IMR-90 (cell line): Measurements from ENCODE around the gene CCDC88B. TPM values are rescaled to one million over a fixed set of nuclear protein-coding genes. Genes with fewer than 3 reads are reported as not detected.

Experiments used
- ATAC-seq: fragments of 200-7000 bp; cut with Tn5 transposase; 2 replicates; pipeline ENCODE4 v1.9.1; 2020; ENCODE audit warnings: low read depth, mild to moderate bottlenecking, moderate library complexity
- BruUV-seq: library from RNA; stranded (reverse); fragments of 400-500 nt; replicated peaks from 2 replicates; lab custom pipeline; 2021; lab: Mats Ljungman, UMichigan
- CTCF ChIA-PET: fragments of 300-600 bp; formaldehyde crosslinking; extraction: SDS; loops from one replicate; lab custom pipeline; 2021; ENCODE audit warnings: antibody characterized with exemption; lab: Yijun Ruan, JAX
- POLR2A ChIA-PET: fragments of 300-600 bp; sonication (Branson Sonifier 250); formaldehyde crosslinking; loops from one replicate; lab custom pipeline; 2022; ENCODE audit warnings: antibody characterized with exemption; ENCODE audit not compliant: unreplicated experiment; lab: Charles Lee
- DNase-seq: peaks from one replicate; pipeline ENCODE4 v3.0.0; 2013
- H2AFZ ChIP-seq: replicated peaks from 2 replicates; pipeline ENCODE3; 2013; ENCODE audit warnings: low read length, mild to moderate bottlenecking; ENCODE audit not compliant: poor library complexity
- H2AK5ac ChIP-seq: 2 replicates; pipeline ENCODE4 v1.6.1; 2013; ENCODE audit warnings: low read depth, low read length, inconsistent platforms
- H2AK9ac ChIP-seq: replicated peaks from 2 replicates; pipeline ENCODE3; 2013; ENCODE audit warnings: mild to moderate bottlenecking, low read depth, low read length, moderate library complexity; ENCODE audit not compliant: poor library complexity
- H2BK120ac ChIP-seq: 2 replicates; pipeline ENCODE4 v1.6.1; 2013; ENCODE audit warnings: low read depth, low read length, inconsistent platforms
- H2BK15ac ChIP-seq: 3 replicates; pipeline ENCODE4 v1.6.1; 2013; ENCODE audit warnings: low read depth, low read length, inconsistent platforms
- H2BK20ac ChIP-seq: 2 replicates; pipeline ENCODE4 v1.6.1; 2013; ENCODE audit warnings: low read depth, mild to moderate bottlenecking, inconsistent platforms, low read length, moderate library complexity
- H2BK5ac ChIP-seq: 2 replicates; pipeline ENCODE4 v1.6.1; 2013; ENCODE audit warnings: mild to moderate bottlenecking, low read depth, low read length, inconsistent platforms; ENCODE audit not compliant: poor library complexity, severe bottlenecking
- H3K14ac ChIP-seq: replicated peaks from 2 replicates; pipeline ENCODE4 v1.6.1; 2013; ENCODE audit warnings: low read depth, low read length, inconsistent platforms
- H3K18ac ChIP-seq: 2 replicates; pipeline ENCODE4 v1.6.1; 2013; ENCODE audit warnings: low read depth, low read length, control low read depth
- H3K23ac ChIP-seq: 2 replicates; pipeline ENCODE4 v1.6.1; 2013; ENCODE audit warnings: low read depth, low read length, inconsistent platforms
- H3K27ac ChIP-seq: 2 replicates; pipeline ENCODE4 v1.5.1; 2013; ENCODE audit warnings: mild to moderate bottlenecking, control low read depth, low read length; ENCODE audit not compliant: insufficient read depth
- H3K27me3 ChIP-seq: 2 replicates; pipeline ENCODE4 v1.6.1; 2013; ENCODE audit warnings: low read length; ENCODE audit not compliant: control insufficient read depth, insufficient read depth
- H3K36me3 ChIP-seq: 2 replicates; pipeline ENCODE4 v1.6.1; 2013; ENCODE audit warnings: low read length, mixed read lengths; ENCODE audit not compliant: control insufficient read depth, insufficient read depth
- H3K4ac ChIP-seq: 2 replicates; pipeline ENCODE4 v1.6.1; 2013; ENCODE audit warnings: low read depth, low read length, inconsistent platforms
- H3K4me1 ChIP-seq: 2 replicates; pipeline ENCODE4 v1.6.1; 2013; ENCODE audit warnings: low read length, mixed read lengths; ENCODE audit not compliant: control insufficient read depth, insufficient read depth
- H3K4me2 ChIP-seq: 2 replicates; pipeline ENCODE4 v1.6.1; 2013; ENCODE audit warnings: low read depth, mild to moderate bottlenecking, control low read depth, low read length, moderate library complexity
- H3K4me3 ChIP-seq: 2 replicates; pipeline ENCODE4 v1.5.1; 2013; ENCODE audit warnings: low read depth, mild to moderate bottlenecking, control low read depth, low read length, moderate library complexity; ENCODE audit not compliant: insufficient read depth
- H3K56ac ChIP-seq: 2 replicates; pipeline ENCODE4 v1.6.1; 2013; ENCODE audit warnings: low read length, inconsistent platforms; ENCODE audit not compliant: insufficient read depth; ENCODE audit errors: extremely low read depth
- H3K79me1 ChIP-seq, 2 experiments: 2 replicates each; pipeline ENCODE4 v1.6.1; 2013; ENCODE audit warnings: low read length in 2 of 2, inconsistent platforms in 1 of 2, low read depth in 1 of 2
- H3K9ac ChIP-seq: 2 replicates; pipeline ENCODE4 v1.6.1; 2013; ENCODE audit warnings: low read depth, low read length, control low read depth
- H3K9me1 ChIP-seq: 2 replicates; pipeline ENCODE4 v1.6.1; 2013; ENCODE audit warnings: low read length, inconsistent platforms; ENCODE audit not compliant: insufficient read depth
- H3K9me3 ChIP-seq: 2 replicates; pipeline ENCODE4 v1.6.1; 2013; ENCODE audit warnings: low read length; ENCODE audit not compliant: control insufficient read depth, insufficient read depth
- H4K20me1 ChIP-seq: 2 replicates; pipeline ENCODE4 v1.6.1; 2013; ENCODE audit warnings: low read length, inconsistent platforms; ENCODE audit not compliant: insufficient read depth
- H4K5ac ChIP-seq: 2 replicates; pipeline ENCODE4 v1.6.1; 2013; ENCODE audit warnings: mild to moderate bottlenecking, low read depth, low read length, control low read depth
- H4K8ac ChIP-seq, 2 experiments: 2 replicates each; pipeline ENCODE4 v1.6.1; 2013; ENCODE audit warnings: low read depth in 2 of 2, low read length in 2 of 2, control low read depth in 1 of 2, inconsistent platforms in 1 of 2
- H4K91ac ChIP-seq: 2 replicates; pipeline ENCODE4 v1.6.1; 2013; ENCODE audit warnings: low read depth, low read length, inconsistent platforms; ENCODE audit not compliant: insufficient read depth
- BHLHE40 ChIP-seq: fragments of 150-350 bp; IDR thresholded peaks from 2 replicates; pipeline ENCODE4 v1.6.1; 2016; ENCODE audit warnings: mild to moderate bottlenecking, low read depth, low read length
- MAFK ChIP-seq: IDR thresholded peaks from 2 replicates; pipeline ENCODE4 v1.6.1; 2012; ENCODE audit warnings: low read depth, low read length, improper control_type of control experiment
- MAZ ChIP-seq: IDR thresholded peaks from 2 replicates; pipeline ENCODE4 v1.6.1; 2012; ENCODE audit warnings: low read depth, mild to moderate bottlenecking, low read length, improper control_type of control experiment, moderate library complexity, borderline replicate concordance
- NFE2L2 ChIP-seq: fragments of 150-350 bp; IDR thresholded peaks from 2 replicates; pipeline ENCODE4 v1.6.1; 2016; ENCODE audit warnings: low read depth, mild to moderate bottlenecking, low read length
- POLR2A ChIP-seq: IDR thresholded peaks from 2 replicates; pipeline ENCODE4 v1.6.1; 2012; ENCODE audit warnings: mild to moderate bottlenecking, low read depth, low read length
- RAD21 ChIP-seq: IDR thresholded peaks from 2 replicates; pipeline ENCODE4 v1.6.1; 2012; ENCODE audit warnings: low read length, improper control_type of control experiment
- RFX5 ChIP-seq: IDR thresholded peaks from 2 replicates; pipeline ENCODE4 v1.8.0; 2012; ENCODE audit warnings: low read depth, mild to moderate bottlenecking, low read length, moderate library complexity
- WGBS, 2 experiments: methylation state at CpG; one replicate each; pipeline versions ENCODE4 v1.1.5 to v1.1.7; 2013; ENCODE audit warnings: missing lambda C conversion rate in 2 of 2; ENCODE audit not compliant: insufficient read length in 1 of 2; ENCODE audit errors: extremely low coverage in 2 of 2; 5-methylcytosine and 5-hydroxymethylcytosine counted together
- dilution Hi-C: fragments of 300-500 bp; cut with HindIII; formaldehyde crosslinking; loops from one replicate; pipeline ENCODE4 v1.14.3; 2018; ENCODE audit warnings: low sequenced_read_pairs; ENCODE audit not compliant: unreplicated experiment
- in situ Hi-C: fragments of 300-500 bp; cut with MboI; formaldehyde crosslinking; loops from 3 replicates; pipeline ENCODE4 v1.14.3; 2019; ENCODE audit warnings: low sequenced_read_pairs, inconsistent platforms, mixed read lengths
- intact Hi-C: fragments of 100-400 bp; cut with micrococcal nuclease; formaldehyde crosslinking; loops from 2 replicates; pipeline ENCODE4 v1.10.0; 2022
- polyA plus RNA-seq, 3 experiments: library from polyadenylated mRNA; depleted of rRNA; stranded (reverse); fragments of >200 nt; gene quantifications; 2 replicates each; pipeline ENCODE4 v1.2.3, GENCODE V29; 2012; ENCODE audit warnings: low replicate concordance in 1 of 3
- total RNA-seq: library from RNA; depleted of rRNA; stranded (reverse); fragments of >200 nt; gene quantifications from 2 replicates; pipeline ENCODE4 v1.2.3, GENCODE V29; 2012

The CCDC88B gene
- total and polyA plus RNA-seq, 2 of the 4 experiments (the other 2 are of a cell fraction), result 1.3 to 2.5 TPM

DNA sequence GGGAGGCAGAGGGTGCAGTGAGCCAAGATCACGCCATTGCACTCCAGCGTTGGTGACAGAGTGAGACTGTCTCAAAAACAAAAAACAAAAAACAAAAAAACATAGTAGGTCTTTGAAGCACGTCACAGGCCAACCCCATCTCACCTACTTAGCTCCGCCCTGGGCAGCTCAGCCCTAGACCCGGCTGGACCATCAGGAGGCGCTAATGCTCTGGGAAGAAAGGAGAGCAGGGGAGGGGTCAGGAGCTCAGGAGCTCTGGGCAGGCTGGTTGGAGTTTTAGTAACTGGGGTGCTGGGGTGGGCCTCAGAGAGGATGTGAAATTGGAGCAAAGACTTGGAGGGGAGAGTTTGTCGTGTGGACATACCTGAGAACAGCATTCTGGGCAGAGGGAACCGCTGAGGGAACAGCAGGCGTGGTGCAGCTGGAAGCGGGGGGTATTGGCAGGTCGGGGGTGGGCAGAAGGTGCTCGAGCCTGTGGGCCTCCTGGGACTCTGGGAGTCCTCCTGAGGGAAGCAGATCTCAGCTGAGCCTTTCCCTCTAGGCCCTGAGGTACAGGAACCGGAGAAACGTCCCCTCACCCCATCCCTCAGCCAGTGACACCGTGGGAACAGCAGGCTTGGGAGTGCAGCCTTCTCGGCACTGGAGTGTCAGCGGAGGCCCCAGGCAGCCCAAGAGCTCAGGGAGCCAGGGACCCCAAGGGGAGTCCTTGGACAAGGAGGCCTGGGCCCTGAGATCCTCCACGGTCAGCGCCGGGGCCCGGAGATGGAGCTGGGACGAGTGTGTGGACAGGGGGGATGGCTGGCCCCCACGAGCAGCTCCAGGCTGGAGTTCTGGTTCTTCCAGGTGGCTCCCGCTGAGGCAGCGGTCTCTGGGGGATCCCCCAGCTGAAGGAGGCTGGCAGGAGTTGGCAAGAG, 16.8 kb downstream of the CCDC88B start (continued):
- TF ChIP-seq MAZ, result peak; percentile 58; the same call in 1 of the 2 replicates
- TF ChIP-seq BHLHE40, result no peak

DNA sequence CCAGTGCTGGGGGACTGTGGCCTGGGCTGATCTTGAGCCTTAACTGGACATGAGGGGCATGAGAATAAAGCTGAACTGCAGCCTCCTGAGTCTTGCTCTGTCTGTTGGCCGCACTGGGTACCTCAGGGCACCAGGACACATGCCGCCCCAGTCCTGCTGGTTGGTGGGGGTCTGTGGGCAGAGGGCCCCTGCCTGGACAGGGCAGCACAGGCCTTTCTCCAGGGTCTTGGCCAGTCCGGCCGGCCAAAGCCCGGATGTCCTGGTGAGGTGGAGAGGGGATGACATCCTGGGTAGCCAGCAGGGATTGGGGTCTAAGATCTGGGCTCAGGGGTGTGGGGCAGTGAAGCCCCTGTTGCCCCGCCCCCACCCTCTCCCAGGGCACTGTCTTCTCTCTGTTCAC, 17.4 kb downstream of the CCDC88B start:
- Histone ChIP-seq H3K36me3 (peaks cover 15% of the 10 kb centered on the region), H4K8ac (peak overlapping the region; percentile 94 to 97; a peak in 2 of 4 replicates), H3K27ac (no peak overlapping the region; the same call in 1 of the 2 replicates), H3K4ac (peak overlapping the region; percentile 99), H3K23ac (no peak overlapping the region; the same call in 1 of the 2 replicates), H3K9ac (no peak overlapping the region), H3K4me2 (no peak overlapping the region), H2AK9ac (peak overlapping the region; percentile 99), H2BK15ac (peak overlapping the region; percentile 98; the same call in 1 of the 3 replicates), H2BK120ac (peak overlapping the region; percentile 93), H3K56ac (no peak overlapping the region), H4K91ac (peak overlapping the region; percentile 98), H3K9me1 (peaks cover 18% of the 10 kb centered on the region), H3K4me1 (peaks cover 27% of the 10 kb centered on the region), H2BK20ac (0 out of 2 replicates have a peak overlapping the region, but pooled peaks have one; percentile 48), H2BK5ac (peak overlapping the region; percentile 92), H3K4me3 (no peak overlapping the region), H4K20me1 (no peaks in the 10 kb centered on the region), H3K9me3 (no peaks in the 10 kb centered on the region), H2AK5ac (peak overlapping the region; percentile 99), H4K5ac (peak overlapping the region; percentile 70; the same call in 1 of the 2 replicates), H3K27me3 (no peaks in the 10 kb centered on the region), H2AFZ (peak overlapping the region; percentile 60), H3K18ac (no peak overlapping the region), H3K79me1 (peaks cover 6 to 48% of the 10 kb centered on the region in 2 experiments), H3K14ac (0 out of 2 replicates have a peak overlapping the region, but pooled peaks have one; percentile 97)
- no CpG with 5 or more reads among the region's 6 CpGs for WGBS, 2 experiments
- ATAC-seq, result no peak
- in situ Hi-C loops, result no loop called here
- no peak for TF ChIP-seq RFX5
- no peak for TF ChIP-seq POLR2A
- TF ChIP-seq MAFK, result no peak
- TF ChIP-seq NFE2L2, result no peak
- no peak for TF ChIP-seq RAD21
- intact Hi-C loops, result loop anchor here (5.0 kb wide), 1 partner anchor 295 kb away; no protein-coding TSS in a partner anchor
- BruUV-seq, result no TSS peak
- ChIA-PET POLR2A (no interaction called here), CTCF (interaction anchor here (1.1 to 1.6 kb wide), 2 partner anchors 12 to 15 kb away, joined by 3 to 6 read pairs; no protein-coding TSS in a partner anchor)
- dilution Hi-C loops, result no loop called here
- DNase-seq, result no peak
